GM10266 (cell line): ENCODE results near the gene CCDC177.

Source experiments
- DNase-seq: peaks from one replicate; pipeline ENCODE4 v3.0.0; 2012; ENCODE audit errors: extremely low spot score
- CTCF ChIP-seq: IDR thresholded peaks from 2 replicates; pipeline ENCODE4 v1.5.1; 2012; ENCODE audit warnings: mild to moderate bottlenecking, low read depth; ENCODE audit not compliant: control insufficient read depth, insufficient read depth; ENCODE audit errors: missing control alignments

Gene CCDC177

GRCh38 chr14:69595336-69595735 lies 20.7 kb upstream of the CCDC177 start:
- no peak for DNase-seq
- TF ChIP-seq CTCF, result no peak

- DNase-seq, result no peak
- TF ChIP-seq CTCF, result no peak
Observed at GRCh38 chr14:69594846-69595245, 20.2 kb upstream of the CCDC177 start.

GRCh38 chr14:69593018-69593677 lies 18.5 kb upstream of the CCDC177 start:
- DNase-seq, result no peak
- no peak for TF ChIP-seq CTCF

- no peak for DNase-seq
- TF ChIP-seq CTCF, result no peak
Observed at GRCh38 chr14:69591317-69591716, 16.6 kb upstream of the CCDC177 start.

- no peak for DNase-seq
- TF ChIP-seq CTCF, result no peak
Observed at GRCh38 chr14:69587389-69587788, 12.7 kb upstream of the CCDC177 start.

- TF ChIP-seq CTCF, result no peak
- DNase-seq, result no peak
Observed at GRCh38 chr14:69586404-69586803, 11.7 kb upstream of the CCDC177 start.

DNA sequence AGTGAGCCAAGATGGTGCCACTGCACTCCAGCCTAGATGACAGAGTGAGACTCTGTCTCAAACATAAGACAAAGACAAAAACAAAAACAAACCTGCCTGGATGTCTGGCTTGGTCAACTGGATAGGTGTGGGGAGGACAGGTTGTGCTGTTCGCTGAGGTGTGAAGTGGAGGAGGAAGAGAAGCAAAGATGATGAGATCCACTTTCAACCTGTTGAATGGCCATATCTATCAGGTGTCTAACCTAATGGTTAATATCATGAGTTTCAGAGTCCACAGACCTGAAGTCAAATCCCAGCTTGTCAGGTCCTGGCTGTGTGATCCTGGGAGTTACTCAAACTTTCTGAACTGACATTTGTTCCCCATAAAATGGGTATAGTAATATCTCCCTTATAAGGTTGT lies 9.7 kb upstream of the CCDC177 start:
- no peak for DNase-seq
- TF ChIP-seq CTCF, result no peak
